Measurements from ENCODE around the gene PROSER3. TPM values are rescaled to one million over a fixed set of nuclear protein-coding genes. Genes with fewer than 3 reads are reported as not detected.
A peak's percentile ranks its signal among the peaks of the same experiment; 100 is the strongest.

Gene PROSER3
- total RNA-seq, 6 experiments from 2014 or later, result 3.9 to 5.5 (median 4.7) TPM

DNA sequence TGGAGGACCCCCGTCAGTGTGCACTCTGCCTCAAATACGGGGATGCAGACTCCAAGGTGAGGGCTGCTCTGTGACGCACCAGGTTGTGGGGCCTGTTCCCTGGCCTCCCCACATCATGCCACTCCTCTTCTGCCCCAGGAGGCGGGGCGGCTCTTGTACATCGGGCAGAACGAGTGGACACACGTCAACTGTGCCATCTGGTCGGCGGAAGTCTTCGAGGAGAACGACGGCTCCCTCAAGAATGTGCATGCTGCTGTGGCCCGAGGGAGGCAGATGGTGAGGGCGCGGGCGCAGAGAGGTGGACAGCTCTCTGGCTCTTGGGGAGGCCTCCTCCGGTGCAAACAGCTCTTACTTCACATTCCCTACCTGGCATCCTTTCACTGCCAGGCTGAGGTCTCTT, 29.0 kb upstream of the PROSER3 start:
- no peaks in the 10 kb centered on the region for H3K9me3 ChIP-seq
- TF ChIP-seq POLR2A (IDR thresholded peaks at IDR 0.05) (no peak), CTCF (IDR thresholded peaks at IDR 0.05) (no peak)
- H3K36me3 ChIP-seq, result peaks cover 11 to 95% (median 56%) of the 10 kb centered on the region in 4 donors
- H3K27ac ChIP-seq, result no peak overlapping the region
- no peaks in the 10 kb centered on the region for H3K4me1 ChIP-seq
- intact Hi-C loops (cut with DNase I), result no loop called here
- H3K27me3 ChIP-seq, result no peaks in the 10 kb centered on the region
- 94% methylated on average over 12 of the region's 18 CpGs for WGBS (ENCODE audit: insufficient coverage, low coverage, low lambda C conversion rate, missing lambda C conversion rate)
- DNase-seq (no peak), ATAC-seq (no peak)
- no peak overlapping the region for H3K4me3 ChIP-seq

DNA sequence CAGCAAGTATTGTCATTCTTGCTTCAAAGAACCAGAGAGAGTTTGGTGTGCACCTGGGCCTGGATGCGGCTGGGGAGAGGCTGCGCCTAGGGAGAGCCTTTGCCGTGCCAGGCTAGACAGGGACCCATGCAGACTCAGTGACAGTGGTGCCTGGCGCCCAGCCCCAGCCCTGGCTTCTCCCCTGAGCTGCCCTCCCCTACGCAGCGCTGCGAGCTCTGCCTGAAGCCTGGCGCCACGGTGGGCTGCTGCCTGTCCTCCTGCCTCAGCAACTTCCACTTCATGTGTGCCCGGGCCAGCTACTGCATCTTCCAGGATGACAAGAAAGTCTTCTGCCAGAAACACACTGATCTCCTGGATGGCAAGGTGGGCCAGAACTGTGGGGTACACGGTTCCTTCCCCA, 28.2 kb upstream of the PROSER3 start:
- DNase-seq (peak in 1 of 3 donors; percentile 18), ATAC-seq (no peak)
- no peak for TF ChIP-seq CTCF (IDR thresholded peaks at IDR 0.05)
- no peak for TF ChIP-seq POLR2A (IDR thresholded peaks at IDR 0.05)
- H3K36me3 ChIP-seq, result peaks cover 11 to 93% (median 50%) of the 10 kb centered on the region in 4 donors
- WGBS (ENCODE audit: insufficient coverage, low coverage, low lambda C conversion rate, missing lambda C conversion rate), result no CpG with 5 or more reads among the region's 11 CpGs
- H3K27me3 ChIP-seq, result no peaks in the 10 kb centered on the region
- intact Hi-C loops (cut with DNase I), result no loop called here
- no peak overlapping the region for H3K4me3 ChIP-seq
- H3K4me1 ChIP-seq, result no peaks in the 10 kb centered on the region
- H3K27ac ChIP-seq, result no peak overlapping the region
- no peaks in the 10 kb centered on the region for H3K9me3 ChIP-seq

- Histone ChIP-seq H3K4me1 (no peaks in the 10 kb centered on the region), H3K9me3 (no peaks in the 10 kb centered on the region), H3K4me3 (no peak overlapping the region), H3K27me3 (no peaks in the 10 kb centered on the region), H3K36me3 (peaks cover 11 to 88% (median 45%) of the 10 kb centered on the region in 4 donors), H3K27ac (no peak overlapping the region)
- TF ChIP-seq POLR2A (IDR thresholded peaks at IDR 0.05), result no peak
- no peak for TF ChIP-seq CTCF (IDR thresholded peaks at IDR 0.05)
- intact Hi-C loops (cut with DNase I), result no loop called here
- DNase-seq (no peak), ATAC-seq (no peak)
- WGBS (ENCODE audit: insufficient coverage, low coverage, low lambda C conversion rate, missing lambda C conversion rate), result 93% methylated on average over 11 of the region's 18 CpGs
Measured at GRCh38 chr19:35730326-35730725, 27.6 kb upstream of the PROSER3 start.

DNA sequence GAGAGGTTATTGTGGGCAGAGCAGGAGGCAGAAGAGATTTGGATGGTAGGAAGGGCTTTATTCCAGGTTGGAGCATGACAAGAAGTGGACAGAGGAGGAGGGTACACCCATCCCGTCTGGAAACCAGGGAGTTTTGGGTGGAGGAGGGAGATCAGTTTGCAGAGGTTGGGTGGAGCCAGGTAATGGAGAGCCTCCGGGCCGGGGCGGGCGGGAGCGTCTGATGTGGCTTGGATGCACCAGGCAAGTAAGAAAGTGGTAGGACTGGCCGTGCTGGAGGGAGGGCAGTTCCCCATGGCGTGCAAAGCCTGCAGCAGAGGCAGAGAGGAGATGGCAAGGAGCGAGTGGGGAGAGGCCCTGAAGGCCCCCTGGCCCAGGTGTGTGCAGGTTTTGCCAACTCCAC, 26.6 kb upstream of the PROSER3 start:
- TF ChIP-seq CTCF (IDR thresholded peaks at IDR 0.05), result no peak
- no peak for TF ChIP-seq POLR2A (IDR thresholded peaks at IDR 0.05)
- Histone ChIP-seq H3K36me3 (peaks cover 11 to 77% (median 34%) of the 10 kb centered on the region in 4 donors), H3K27ac (no peak overlapping the region), H3K9me3 (no peaks in the 10 kb centered on the region), H3K4me1 (no peaks in the 10 kb centered on the region), H3K4me3 (no peak overlapping the region), H3K27me3 (no peaks in the 10 kb centered on the region)
- DNase-seq, result no peak
- intact Hi-C loops (cut with DNase I), result no loop called here
- WGBS (ENCODE audit: insufficient coverage, low coverage, low lambda C conversion rate, missing lambda C conversion rate), result 83% methylated on average over 9 of the region's 9 CpGs
- ATAC-seq, result no peak
